ENCODE measurements around the gene SLC27A5. TPM values are rescaled to one million over a fixed set of nuclear protein-coding genes. Genes with fewer than 3 reads are reported as not detected.

The SLC27A5 gene
- total and polyA plus RNA-seq, 2 of the 13 experiments (the other 11 are each of a cell fraction or from before 2014, with no cell fraction given), result 30.3 to 40.2 TPM

DNA sequence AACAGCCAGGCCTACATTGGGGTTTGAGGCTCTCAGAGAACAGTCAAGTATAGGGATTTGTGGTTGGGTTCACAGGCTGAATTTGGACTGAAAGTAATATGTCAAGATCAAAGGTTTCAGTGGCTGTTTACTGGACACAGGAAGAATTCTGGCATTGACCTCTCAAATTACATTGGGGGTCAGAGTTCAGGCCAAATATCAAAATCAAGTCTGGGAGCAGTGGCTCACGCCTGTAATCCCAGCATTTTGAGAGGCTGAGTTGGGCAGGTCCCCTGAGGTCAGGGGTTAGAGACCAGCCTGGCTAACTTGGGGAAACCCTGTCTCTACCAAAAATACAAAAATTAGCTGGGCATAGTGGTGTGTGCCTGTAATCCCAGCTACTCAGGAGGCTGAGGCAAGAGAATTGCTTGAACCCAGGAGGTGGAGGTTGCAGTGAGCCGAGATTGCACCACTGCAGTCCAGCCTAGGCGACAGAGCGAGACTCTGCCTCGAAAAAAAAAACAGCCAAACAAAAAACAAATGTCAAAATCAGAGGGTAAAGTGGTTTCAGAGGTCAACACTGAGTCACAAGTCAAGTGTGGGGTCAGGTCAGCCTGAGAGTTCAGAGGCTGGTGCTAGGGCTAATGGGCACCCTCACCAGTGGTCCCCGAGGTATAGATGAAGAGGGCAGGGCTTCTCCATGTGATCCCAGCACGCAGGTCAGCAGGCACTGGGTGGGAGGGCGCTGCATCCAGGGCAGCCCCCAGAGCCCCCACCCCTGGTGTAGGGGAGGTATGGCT is 1.5 kb downstream of the SLC27A5 start (continued):
- TF ChIP-seq THRA (CRISPR knock-in tag; IDR thresholded peaks at IDR 0.05; ENCODE audit: borderline replicate concordance), result peak; percentile 85
- no peak for TF ChIP-seq ZFY (CRISPR knock-in tag; IDR thresholded peaks at IDR 0.05)
- peak; percentile 77 for TF ChIP-seq FOXP4 (CRISPR knock-in tag; IDR thresholded peaks at IDR 0.05)
- peak; percentile 80; the same call in 1 of the 2 replicates for TF ChIP-seq RXRB (CRISPR knock-in tag; IDR thresholded peaks at IDR 0.05; ENCODE audit: borderline replicate concordance)
- peak; percentile 89 for TF ChIP-seq NR2F2 (IDR thresholded peaks at IDR 0.05; ENCODE audit: borderline replicate concordance, low read depth)
- peak; percentile 18; the same call in 1 of the 2 replicates for TF ChIP-seq FOXP1 (IDR thresholded peaks at IDR 0.05)
- peak; percentile 63 for TF ChIP-seq FOXP1 (CRISPR knock-in tag; IDR thresholded peaks at IDR 0.05)
- TF ChIP-seq RARA (CRISPR knock-in tag; IDR thresholded peaks at IDR 0.05), result peak; percentile 92
- no peak for TF ChIP-seq ZNF138 (CRISPR knock-in tag; IDR thresholded peaks at IDR 0.05; ENCODE audit: low read depth)
- peak; percentile 89 for TF ChIP-seq FOSL2 (CRISPR knock-in tag; IDR thresholded peaks at IDR 0.05)
- no peak for TF ChIP-seq ZNF644 (CRISPR knock-in tag; IDR thresholded peaks at IDR 0.05; ENCODE audit: low read depth)
- peak; percentile 24; the same call in 1 of the 2 replicates for TF ChIP-seq MED1 (CRISPR knock-in tag; IDR thresholded peaks at IDR 0.05)
- TF ChIP-seq PBX3 (CRISPR knock-in tag; IDR thresholded peaks at IDR 0.05; ENCODE audit: borderline replicate concordance), result no peak
- peak; percentile 73 for TF ChIP-seq BCL6 (CRISPR knock-in tag; IDR thresholded peaks at IDR 0.05)
- peak; percentile 43; the same call in 1 of the 2 replicates for TF ChIP-seq ARNT2 (CRISPR knock-in tag; IDR thresholded peaks at IDR 0.05; ENCODE audit: low read depth)
- TF ChIP-seq EZH2 (conservative IDR thresholded peaks at IDR 0.05; ENCODE audit: low read depth, low read length), result no peak
- no peak for TF ChIP-seq RCOR2 (CRISPR knock-in tag; IDR thresholded peaks at IDR 0.05)
- peak; percentile 92 for TF ChIP-seq NCOR1 (IDR thresholded peaks at IDR 0.05; ENCODE audit: borderline replicate concordance, low read length)
- no peak for TF ChIP-seq TP53 (CRISPR knock-in tag; conservative IDR thresholded peaks at IDR 0.05)
- peak; percentile 30; the same call in 1 of the 2 replicates for TF ChIP-seq ETV5 (CRISPR knock-in tag; IDR thresholded peaks at IDR 0.05; ENCODE audit: borderline replicate concordance)
- TF ChIP-seq TARDBP (CRISPR knock-in tag; IDR thresholded peaks at IDR 0.05), result peak; percentile 58; the same call in 1 of the 2 replicates
- peak; percentile 91 for TF ChIP-seq SIX4 (CRISPR knock-in tag; IDR thresholded peaks at IDR 0.05)
- peak; percentile 35; the same call in 1 of the 2 replicates for TF ChIP-seq BORCS8-MEF2B (CRISPR knock-in tag; IDR thresholded peaks at IDR 0.05)
- TF ChIP-seq, protein P1, sequence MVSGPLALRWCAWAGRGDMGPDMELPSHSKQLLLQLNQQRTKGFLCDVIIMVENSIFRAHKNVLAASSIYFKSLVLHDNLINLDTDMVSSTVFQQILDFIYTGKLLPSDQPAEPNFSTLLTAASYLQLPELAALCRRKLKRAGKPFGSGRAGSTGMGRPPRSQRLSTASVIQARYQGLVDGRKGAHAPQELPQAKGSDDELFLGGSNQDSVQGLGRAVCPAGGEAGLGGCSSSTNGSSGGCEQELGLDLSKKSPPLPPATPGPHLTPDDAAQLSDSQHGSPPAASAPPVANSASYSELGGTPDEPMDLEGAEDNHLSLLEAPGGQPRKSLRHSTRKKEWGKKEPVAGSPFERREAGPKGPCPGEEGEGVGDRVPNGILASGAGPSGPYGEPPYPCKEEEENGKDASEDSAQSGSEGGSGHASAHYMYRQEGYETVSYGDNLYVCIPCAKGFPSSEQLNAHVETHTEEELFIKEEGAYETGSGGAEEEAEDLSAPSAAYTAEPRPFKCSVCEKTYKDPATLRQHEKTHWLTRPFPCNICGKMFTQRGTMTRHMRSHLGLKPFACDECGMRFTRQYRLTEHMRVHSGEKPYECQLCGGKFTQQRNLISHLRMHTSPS (CRISPR knock-in tag; IDR thresholded peaks at IDR 0.05; ENCODE audit: low read depth), result peak; percentile 51; the same call in 1 of the 2 replicates
- peak; percentile 61; the same call in 1 of the 2 replicates for TF ChIP-seq ZNF431 (CRISPR knock-in tag; IDR thresholded peaks at IDR 0.05; ENCODE audit: borderline replicate concordance, low read depth)
- TF ChIP-seq XRCC5 (optimal IDR thresholded peaks at IDR 0.05; ENCODE audit: low read length), result no peak

Data from HepG2 (cell line).